RWPE2 (cell line): ENCODE measurements around the gene RGL1.

ENCODE experiments used
- ATAC-seq: fragments of 200-7000 bp; cut with Tn5 transposase; 3 replicates; pipeline ENCODE4 v1.9.1; 2021; ENCODE audit warnings: low read depth
- DNase-seq: peaks from one replicate; pipeline ENCODE4 v3.0.0-alpha.2; 2020; ENCODE audit warnings: low spot score
- H3K27ac ChIP-seq: fragments of 450-650 bp; 2 replicates; pipeline ENCODE4 v1.5.1; 2017; ENCODE audit warnings: mild to moderate bottlenecking; ENCODE audit not compliant: poor library complexity, severe bottlenecking
- H3K27me3 ChIP-seq: fragments of 250-450 bp; sonication (Bioruptor Pico); 2 replicates; pipeline ENCODE4 v1.5.1; 2021; ENCODE audit warnings: mild to moderate bottlenecking, moderate library complexity; ENCODE audit not compliant: insufficient read depth, poor library complexity, severe bottlenecking
- H3K36me3 ChIP-seq: fragments of 250-450 bp; sonication (Bioruptor Pico); 2 replicates; pipeline ENCODE4 v1.5.1; 2020; ENCODE audit warnings: low read depth, mild to moderate bottlenecking, moderate library complexity
- H3K4me1 ChIP-seq: fragments of 250-450 bp; sonication (Bioruptor Pico); 2 replicates; pipeline ENCODE4 v1.5.1; 2021; ENCODE audit warnings: mild to moderate bottlenecking, moderate library complexity; ENCODE audit not compliant: insufficient read depth, poor library complexity, severe bottlenecking
- H3K4me3 ChIP-seq: fragments of 250-450 bp; sonication (Bioruptor Pico); 2 replicates; pipeline ENCODE4 v1.5.1; 2021; ENCODE audit warnings: mild to moderate bottlenecking, moderate library complexity; ENCODE audit not compliant: severe bottlenecking
- H3K9me3 ChIP-seq: fragments of 250-450 bp; sonication (Bioruptor Pico); 2 replicates; pipeline ENCODE4 v1.5.1; 2021; ENCODE audit warnings: mild to moderate bottlenecking, moderate library complexity; ENCODE audit not compliant: severe bottlenecking
- CTCF ChIP-seq: fragments of 450-650 bp; IDR thresholded peaks from one replicate; pipeline ENCODE4 v1.5.1; 2017; ENCODE audit warnings: mild to moderate bottlenecking, moderate library complexity; ENCODE audit not compliant: poor library complexity, severe bottlenecking

The RGL1 gene

GRCh38 chr1:183905508-183906113 is 100.7 kb downstream of the RGL1 start:
- ATAC-seq (no peak), DNase-seq (no peak)
- Histone ChIP-seq H3K27ac (no peak overlapping the region), H3K36me3 (no peaks in the 10 kb centered on the region), H3K4me1 (no peaks in the 10 kb centered on the region), H3K4me3 (no peak overlapping the region), H3K27me3 (no peaks in the 10 kb centered on the region), H3K9me3 (no peaks in the 10 kb centered on the region)
- no peak for TF ChIP-seq CTCF

GRCh38 chr1:183907070-183907469 is 102.2 kb downstream of the RGL1 start:
- Histone ChIP-seq H3K36me3 (no peaks in the 10 kb centered on the region), H3K4me1 (no peaks in the 10 kb centered on the region), H3K27me3 (no peaks in the 10 kb centered on the region), H3K27ac (no peak overlapping the region), H3K9me3 (no peaks in the 10 kb centered on the region), H3K4me3 (no peak overlapping the region)
- ATAC-seq (no peak), DNase-seq (no peak)
- no peak for TF ChIP-seq CTCF

- Histone ChIP-seq H3K27ac (no peak overlapping the region), H3K4me1 (no peaks in the 10 kb centered on the region), H3K27me3 (no peaks in the 10 kb centered on the region), H3K4me3 (no peak overlapping the region), H3K9me3 (no peaks in the 10 kb centered on the region), H3K36me3 (no peaks in the 10 kb centered on the region)
- TF ChIP-seq CTCF, result no peak
- DNase-seq (no peak), ATAC-seq (no peak)
Observed at GRCh38 chr1:183908079-183908478, 103.2 kb downstream of the RGL1 start.

GRCh38 chr1:183909672-183910071 is 104.8 kb downstream of the RGL1 start:
- no peak for TF ChIP-seq CTCF
- no peak overlapping the region for H3K4me3 ChIP-seq
- DNase-seq, result no peak
- H3K36me3 ChIP-seq, result no peaks in the 10 kb centered on the region
- no peak for ATAC-seq
- H3K27ac ChIP-seq, result no peak overlapping the region
- H3K9me3 ChIP-seq, result no peaks in the 10 kb centered on the region
- H3K4me1 ChIP-seq, result no peaks in the 10 kb centered on the region
- no peaks in the 10 kb centered on the region for H3K27me3 ChIP-seq

GRCh38 chr1:183910845-183911244 is 105.9 kb downstream of the RGL1 start:
- ATAC-seq (no peak), DNase-seq (no peak)
- Histone ChIP-seq H3K4me1 (no peaks in the 10 kb centered on the region), H3K4me3 (no peak overlapping the region), H3K9me3 (no peaks in the 10 kb centered on the region), H3K27me3 (no peaks in the 10 kb centered on the region), H3K27ac (no peak overlapping the region), H3K36me3 (no peaks in the 10 kb centered on the region)
- no peak for TF ChIP-seq CTCF
